Activated naive CD4-positive, alpha-beta T cell treated with anti-CD3 and anti-CD28 coated beads for 36 hours (primary cell): ENCODE measurements around the gene ITGB8. TPM values are rescaled to one million over a fixed set of nuclear protein-coding genes. Genes with fewer than 3 reads are reported as not detected.
"Not testable (repeated sequence)": the region's sequence is repeated elsewhere in the genome, so short reads cannot be mapped to it uniquely, and the experiment has no call there.

ENCODE experiments used
- CTCF ChIA-PET: fragments of 350-600 bp; sonication (Branson Sonifier 250); formaldehyde crosslinking; loops from one replicate; lab custom pipeline; 2021; ENCODE audit warnings: antibody characterized with exemption; lab: Charles Lee
- DNase-seq: peaks from one replicate; pipeline ENCODE4 v3.0.0-alpha.2; 2020
- H3K27ac Mint-ChIP-seq: one replicate; pipeline ENCODE4 v1.8.0; 2021; ENCODE audit warnings: mild to moderate bottlenecking, mixed read lengths
- H3K27me3 Mint-ChIP-seq: one replicate; pipeline ENCODE4 v1.8.0; 2021; ENCODE audit warnings: low read depth, mixed read lengths
- H3K36me3 Mint-ChIP-seq: one replicate; pipeline ENCODE4 v1.8.0; 2021; ENCODE audit warnings: low read depth, mixed read lengths
- H3K4me1 Mint-ChIP-seq: one replicate; pipeline ENCODE4 v1.8.0; 2021; ENCODE audit warnings: low read depth, mixed read lengths
- H3K4me3 Mint-ChIP-seq: one replicate; pipeline ENCODE4 v1.8.0; 2021; ENCODE audit warnings: mild to moderate bottlenecking, moderate library complexity, mixed read lengths
- H3K9me3 Mint-ChIP-seq: one replicate; pipeline ENCODE4 v1.8.0; 2021; ENCODE audit warnings: mixed read lengths
- intact Hi-C: fragments of 100-400 bp; cut with micrococcal nuclease; formaldehyde crosslinking; loops from one replicate; pipeline ENCODE4 v1.15.1; 2023
- total RNA-seq, 2 experiments: library from RNA; stranded (reverse); gene quantifications; one replicate each; pipeline ENCODE4 v1.2.3, GENCODE V29; 2021

Gene ITGB8
- total RNA-seq, 2 experiments from 2014 or later = not detected

GRCh38 chr7:20299145-20299544, 31.6 kb upstream of the ITGB8 start:
- Mint-ChIP-seq H3K27me3 (no peaks in the 10 kb centered on the region), H3K36me3 (no peaks in the 10 kb centered on the region), H3K4me1 (no peaks in the 10 kb centered on the region), H3K9me3 (no peaks in the 10 kb centered on the region), H3K4me3 (no peak overlapping the region), H3K27ac (no peak overlapping the region)
- intact Hi-C loops = no loop called here
- no peak for DNase-seq
- CTCF ChIA-PET = no interaction called here

DNA sequence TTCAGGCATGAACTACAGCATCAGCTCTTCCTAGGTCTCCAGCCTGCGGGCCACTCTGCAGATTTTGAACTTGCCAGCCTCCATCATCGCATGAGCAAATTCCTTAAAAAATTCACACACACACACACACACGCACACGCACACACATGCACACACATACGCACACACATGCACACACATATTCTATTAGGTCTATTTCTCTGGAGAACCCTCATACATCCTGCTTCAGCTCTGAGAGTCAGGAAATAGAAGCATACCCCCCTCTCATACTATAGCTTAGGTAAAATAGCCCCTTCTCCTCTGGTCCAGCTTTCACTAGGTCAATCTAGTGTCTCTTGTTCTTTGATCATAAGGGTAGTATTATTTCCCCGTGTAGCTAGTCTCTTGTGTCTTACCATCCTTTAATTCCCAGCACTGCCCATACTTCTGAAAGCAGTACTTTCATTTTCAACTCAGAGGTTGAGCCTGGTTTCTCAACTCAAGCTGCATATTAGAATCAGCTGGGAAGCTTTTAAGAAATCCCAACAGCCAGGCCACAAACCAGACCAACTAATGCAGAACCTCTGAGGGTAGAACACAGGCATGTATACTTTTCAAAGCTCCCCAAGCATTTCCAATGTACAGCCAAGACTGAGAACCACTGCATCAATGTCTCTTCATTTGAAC, 30.9 kb upstream of the ITGB8 start:
- H3K4me1 Mint-ChIP-seq = no peaks in the 10 kb centered on the region
- CTCF ChIA-PET = no interaction called here
- DNase-seq = no peak
- H3K9me3 Mint-ChIP-seq = no peaks in the 10 kb centered on the region
- H3K27ac Mint-ChIP-seq = no peak overlapping the region
- intact Hi-C loops = no loop called here
- no peaks in the 10 kb centered on the region for H3K36me3 Mint-ChIP-seq
- no peak overlapping the region for H3K4me3 Mint-ChIP-seq
- H3K27me3 Mint-ChIP-seq = no peaks in the 10 kb centered on the region

DNA sequence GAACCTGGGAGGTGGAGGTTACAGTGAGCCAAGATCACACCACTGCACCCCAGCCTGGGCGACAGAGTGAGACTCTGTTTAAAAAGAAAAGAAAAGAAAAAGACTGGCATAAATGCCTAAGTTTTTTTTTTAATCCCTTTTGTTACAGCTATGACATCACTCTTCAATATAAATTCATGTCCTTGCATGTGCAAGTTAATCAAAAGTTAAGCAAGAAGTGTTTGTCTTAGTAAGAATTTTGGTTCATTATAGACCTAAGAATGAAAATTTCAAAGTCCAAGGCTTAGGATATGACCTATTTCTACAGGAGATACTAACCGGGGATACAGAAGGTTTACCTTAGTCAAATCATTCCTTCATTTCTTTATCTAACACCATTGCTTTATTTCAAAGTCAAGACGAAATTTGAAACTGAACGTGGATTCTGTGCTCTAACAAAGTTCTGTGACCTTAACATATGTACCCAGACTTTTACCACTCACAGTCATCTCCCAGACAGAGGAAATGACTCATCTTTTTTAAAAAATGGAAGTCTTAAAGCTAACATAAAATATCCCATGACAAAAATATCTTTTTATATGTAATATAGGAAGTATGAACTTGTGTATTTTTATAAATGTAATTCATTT, 29.3 kb upstream of the ITGB8 start:
- H3K9me3 Mint-ChIP-seq = no peaks in the 10 kb centered on the region
- H3K4me3 Mint-ChIP-seq = no peak overlapping the region
- DNase-seq = no peak
- no peaks in the 10 kb centered on the region for H3K36me3 Mint-ChIP-seq
- intact Hi-C loops = no loop called here
- no peaks in the 10 kb centered on the region for H3K27me3 Mint-ChIP-seq
- H3K4me1 Mint-ChIP-seq = no peaks in the 10 kb centered on the region
- no peak overlapping the region for H3K27ac Mint-ChIP-seq
- CTCF ChIA-PET = no interaction called here

DNA sequence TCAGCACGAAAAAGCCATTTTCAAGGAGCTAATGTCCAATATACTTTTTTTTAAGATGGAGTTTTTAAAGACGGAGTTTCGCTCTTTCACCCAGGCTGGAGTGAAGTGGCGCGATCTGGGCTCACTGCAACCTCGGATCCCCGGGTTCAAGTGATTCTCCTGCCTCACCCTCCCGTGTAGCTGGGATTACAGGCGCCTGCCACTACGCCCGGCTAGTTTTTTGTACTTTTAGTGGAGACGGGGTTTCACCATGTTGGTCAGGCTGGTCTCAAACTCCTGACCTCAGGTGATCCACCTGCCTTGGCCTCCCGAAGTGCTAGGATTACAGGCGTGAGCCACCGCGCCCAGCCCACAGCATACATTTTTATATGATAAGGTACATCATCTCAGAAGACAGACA, 28.4 kb upstream of the ITGB8 start:
- H3K9me3 Mint-ChIP-seq, H3K27me3 Mint-ChIP-seq, CTCF ChIA-PET, H3K27ac Mint-ChIP-seq, intact Hi-C loops, H3K4me3 Mint-ChIP-seq, H3K36me3 Mint-ChIP-seq, H3K4me1 Mint-ChIP-seq, DNase-seq: not testable (repeated sequence)

GRCh38 chr7:20302891-20303290, 27.8 kb upstream of the ITGB8 start:
- DNase-seq = no peak
- Mint-ChIP-seq H3K9me3 (no peaks in the 10 kb centered on the region), H3K4me1 (no peaks in the 10 kb centered on the region), H3K27me3 (no peaks in the 10 kb centered on the region), H3K36me3 (no peaks in the 10 kb centered on the region), H3K27ac (no peak overlapping the region), H3K4me3 (no peak overlapping the region)
- intact Hi-C loops = no loop called here
- CTCF ChIA-PET = no interaction called here

- H3K4me1 Mint-ChIP-seq = no peaks in the 10 kb centered on the region
- no peak overlapping the region for H3K27ac Mint-ChIP-seq
- intact Hi-C loops = no loop called here
Observed at GRCh38 chr7:20304366-20304765, 26.3 kb upstream of the ITGB8 start.

GRCh38 chr7:20305726-20306125, 25.0 kb upstream of the ITGB8 start:
- DNase-seq = no peak
- Mint-ChIP-seq H3K27me3 (no peaks in the 10 kb centered on the region), H3K4me3 (no peak overlapping the region), H3K27ac (no peak overlapping the region), H3K9me3 (no peaks in the 10 kb centered on the region), H3K4me1 (no peaks in the 10 kb centered on the region), H3K36me3 (no peaks in the 10 kb centered on the region)
- CTCF ChIA-PET = interaction anchor here (0.9 kb wide), 1 partner anchor 10 kb away, joined by 4 read pairs; no protein-coding TSS in a partner anchor
- intact Hi-C loops = no loop called here

More at GRCh38 chr7:20304366-20304765, 26.3 kb upstream of the ITGB8 start:
- H3K27me3 Mint-ChIP-seq = no peaks in the 10 kb centered on the region
- H3K4me3 Mint-ChIP-seq = no peak overlapping the region
- DNase-seq = no peak
- no peaks in the 10 kb centered on the region for H3K9me3 Mint-ChIP-seq
- CTCF ChIA-PET = no interaction called here
- H3K36me3 Mint-ChIP-seq = no peaks in the 10 kb centered on the region

DNA sequence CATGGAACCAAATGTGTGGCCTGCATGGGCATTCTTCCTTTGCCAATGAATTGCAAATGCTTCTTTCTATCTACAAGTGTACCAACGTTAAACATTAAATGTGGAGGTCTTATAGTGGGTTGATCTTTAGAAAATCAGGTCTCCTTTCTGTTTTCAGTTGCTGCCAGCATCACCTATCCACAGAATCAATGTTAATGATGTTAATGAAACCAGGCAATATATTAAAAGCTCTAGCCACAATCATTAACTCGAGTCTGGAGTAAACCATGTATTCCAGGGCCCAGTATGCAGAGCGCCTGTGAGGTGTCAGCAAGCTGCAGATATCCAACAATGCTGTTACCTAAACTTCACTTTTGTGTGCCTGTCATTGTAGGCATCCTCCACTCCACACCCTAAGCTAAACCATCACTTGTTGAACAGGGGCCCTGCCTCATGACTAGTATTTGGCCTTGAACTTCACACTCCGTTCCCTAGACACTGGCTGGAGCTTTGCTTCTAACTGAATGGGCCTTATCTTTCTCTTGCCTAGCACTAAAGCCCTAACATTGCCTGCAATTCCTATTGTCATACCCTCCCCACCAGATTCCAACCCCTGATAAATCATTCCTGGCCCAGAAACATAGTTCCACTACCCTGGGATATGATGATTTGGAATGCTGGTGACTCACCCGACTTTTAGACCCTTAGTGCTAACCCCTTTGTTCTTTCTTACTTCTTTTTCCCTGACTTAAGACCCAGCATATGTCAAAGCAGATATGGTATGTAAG, 24.3 kb upstream of the ITGB8 start:
- Mint-ChIP-seq H3K4me3 (no peak overlapping the region), H3K4me1 (no peaks in the 10 kb centered on the region)
- CTCF ChIA-PET = interaction anchor here (0.9 kb wide), 1 partner anchor 10 kb away, joined by 4 read pairs; no protein-coding TSS in a partner anchor

GRCh38 chr7:20307119-20307518, 23.6 kb upstream of the ITGB8 start:
- Mint-ChIP-seq H3K27me3 (no peaks in the 10 kb centered on the region), H3K4me3 (no peak overlapping the region), H3K9me3 (no peaks in the 10 kb centered on the region), H3K36me3 (no peaks in the 10 kb centered on the region), H3K4me1 (no peaks in the 10 kb centered on the region), H3K27ac (no peak overlapping the region)
- intact Hi-C loops = no loop called here
- DNase-seq = no peak
- CTCF ChIA-PET = no interaction called here

More for the DNA sequence above, 24.3 kb upstream of the ITGB8 start:
- DNase-seq = no peak
- Mint-ChIP-seq H3K36me3 (no peaks in the 10 kb centered on the region), H3K27ac (no peak overlapping the region), H3K9me3 (no peaks in the 10 kb centered on the region), H3K27me3 (no peaks in the 10 kb centered on the region)
- intact Hi-C loops = no loop called here

GRCh38 chr7:20307901-20308300, 22.8 kb upstream of the ITGB8 start:
- CTCF ChIA-PET = no interaction called here
- no peaks in the 10 kb centered on the region for H3K36me3 Mint-ChIP-seq
- no peaks in the 10 kb centered on the region for H3K27me3 Mint-ChIP-seq
- no peak overlapping the region for H3K4me3 Mint-ChIP-seq
- H3K27ac Mint-ChIP-seq = no peak overlapping the region
- no peaks in the 10 kb centered on the region for H3K4me1 Mint-ChIP-seq
- no peak for DNase-seq
- no peaks in the 10 kb centered on the region for H3K9me3 Mint-ChIP-seq
- intact Hi-C loops = no loop called here

DNA sequence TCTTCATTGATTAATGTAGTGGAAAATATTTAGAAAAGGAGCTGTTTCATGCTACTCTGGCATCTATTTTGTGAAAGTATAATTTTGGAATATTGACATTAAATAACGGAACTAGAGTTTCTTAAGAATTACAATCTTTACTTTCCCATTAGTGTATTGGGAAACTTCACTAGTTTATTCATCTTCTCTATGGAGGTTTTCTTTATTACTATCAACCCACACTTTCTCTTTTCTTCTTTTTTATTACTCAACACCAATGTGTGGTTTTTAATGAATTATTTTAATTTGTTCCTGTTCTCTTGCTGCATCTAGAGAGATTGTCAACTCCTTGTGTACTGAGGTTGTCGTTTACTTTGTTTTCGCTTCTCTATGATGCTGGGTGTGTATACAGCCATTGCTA, 20.4 kb upstream of the ITGB8 start:
- Mint-ChIP-seq H3K4me3 (no peak overlapping the region), H3K27ac (no peak overlapping the region), H3K36me3 (no peaks in the 10 kb centered on the region), H3K27me3 (no peaks in the 10 kb centered on the region), H3K9me3 (no peaks in the 10 kb centered on the region), H3K4me1 (no peaks in the 10 kb centered on the region)
- intact Hi-C loops = no loop called here
- CTCF ChIA-PET = interaction anchor here (1.4 to 1.5 kb wide), 2 partner anchors 597 to 601 kb away, joined by 4 to 5 read pairs; partner anchors contain the start of gene POLR1F
- no peak for DNase-seq

DNA sequence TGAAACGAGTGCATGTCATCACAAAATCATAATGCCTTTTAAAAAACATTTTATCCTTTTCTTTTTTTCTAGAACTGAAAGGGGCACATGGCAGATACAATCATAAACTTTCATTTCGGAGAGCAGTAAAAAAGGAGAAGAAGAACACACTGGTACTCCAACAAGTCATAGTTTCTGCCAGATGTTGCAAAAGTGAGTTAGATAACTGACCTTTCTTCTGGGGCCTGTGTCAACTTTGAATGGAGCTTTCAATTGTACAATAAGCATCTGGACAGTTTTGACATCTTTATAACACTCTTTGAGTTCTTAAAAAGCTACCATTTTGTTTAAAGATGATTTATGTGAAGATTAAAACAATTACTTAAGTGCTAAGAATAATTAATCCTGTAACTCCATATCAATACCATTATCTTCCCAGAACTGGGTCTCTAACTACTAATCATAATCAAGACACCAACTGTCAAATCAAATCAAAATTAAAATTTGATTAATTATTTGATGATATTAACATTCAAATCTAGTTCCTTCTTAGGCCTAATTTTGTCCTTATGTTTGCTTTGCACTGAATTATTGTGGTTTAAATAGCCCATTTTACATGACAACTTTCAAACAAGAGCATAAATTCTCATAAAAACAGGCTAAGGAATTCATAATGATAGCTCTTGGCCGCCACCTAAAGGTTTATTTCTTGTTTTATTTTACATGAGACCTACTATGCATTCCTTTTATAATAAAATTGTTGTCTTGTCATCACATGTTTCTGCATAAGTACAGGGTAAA, 19.5 kb upstream of the ITGB8 start:
- Mint-ChIP-seq H3K27ac (no peak overlapping the region), H3K36me3 (no peaks in the 10 kb centered on the region), H3K9me3 (no peaks in the 10 kb centered on the region), H3K27me3 (no peaks in the 10 kb centered on the region), H3K4me1 (no peaks in the 10 kb centered on the region), H3K4me3 (no peak overlapping the region)
- CTCF ChIA-PET = interaction anchor here (0.6 to 1.5 kb wide), 3 partner anchors 329 to 602 kb away, joined by 3 to 5 read pairs (median 4); partner anchors contain the start of gene POLR1F
- intact Hi-C loops = loop anchor here (1.0 kb wide), 3 partner anchors 557 to 602 kb away; partner anchors contain the start of gene POLR1F
- DNase-seq = no peak
